Measurements from ENCODE around the gene MED25. TPM values are rescaled to one million over a fixed set of nuclear protein-coding genes. Genes with fewer than 3 reads are reported as not detected.

Gene MED25
- total and polyA plus RNA-seq, 9 of the 15 experiments (the other 6 are each of a cell fraction or from before 2014, with no cell fraction given): 4.1 to 93.9 (median 19.3) TPM

DNA sequence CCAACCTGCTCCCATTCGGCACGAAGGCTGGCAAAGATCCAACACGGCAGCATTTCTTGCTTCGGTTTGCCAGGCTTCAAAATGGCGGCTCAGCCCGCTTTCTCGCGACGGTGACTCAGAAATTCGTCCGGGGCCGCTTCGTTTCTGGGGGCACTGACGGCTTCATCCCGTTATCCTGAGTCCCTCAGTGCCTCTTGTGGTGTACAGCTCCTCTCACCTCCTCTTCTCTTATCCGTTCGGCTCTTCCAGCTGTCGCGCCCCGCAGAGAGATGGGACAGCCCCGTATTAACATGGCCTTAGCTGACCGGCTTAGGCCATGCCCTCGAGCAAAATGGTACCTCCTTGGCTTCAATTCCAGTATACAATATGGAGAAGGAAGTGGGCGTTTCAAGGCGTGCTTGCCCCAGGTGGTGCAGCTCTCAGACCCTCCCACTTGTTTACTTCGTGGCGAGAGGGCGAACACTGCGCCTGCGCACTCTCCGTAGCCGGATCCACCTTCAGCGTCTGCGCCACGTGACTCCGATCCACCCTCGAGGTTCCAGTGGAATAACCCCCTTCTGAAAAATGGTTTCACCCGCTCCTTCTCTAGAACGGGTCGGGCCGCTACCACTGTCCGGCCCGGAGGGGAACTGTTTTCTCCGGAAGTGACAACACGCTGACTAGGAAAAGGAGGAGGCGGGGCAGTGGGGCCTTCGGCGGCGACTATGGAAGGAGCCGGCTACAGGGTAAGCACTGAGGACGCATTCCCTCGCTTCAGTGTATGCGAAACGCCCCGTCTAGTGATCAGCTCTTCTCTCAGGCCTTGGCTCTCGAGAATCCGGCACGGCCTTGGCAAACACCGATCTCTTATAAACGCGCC, 59.2 kb downstream of the MED25 start, which contains the start of the genes AKT1S1 and TBC1D17 (continued):
- TF ChIP-seq ZNF79 (CRISPR knock-in tag; IDR thresholded peaks at IDR 0.05; ENCODE audit: low read depth) (no peak), ZNF121 (CRISPR knock-in tag; conservative IDR thresholded peaks at IDR 0.05) (no peak), GTF2B (IDR thresholded peaks at IDR 0.05; ENCODE audit: extremely low read depth, insufficient read length) (no peak), KLF1 (tag; IDR thresholded peaks at IDR 0.05) (peak; percentile 89), NR2C1 (IDR thresholded peaks at IDR 0.05) (peak; percentile 85), NR2C1 (tag; IDR thresholded peaks at IDR 0.05) (peak; percentile 78; the same call in 1 of the 2 replicates), HDGF (IDR thresholded peaks at IDR 0.05) (no peak), KAT2B (IDR thresholded peaks at IDR 0.05; ENCODE audit: low read depth, low read length) (no peak), RBM22 (IDR thresholded peaks at IDR 0.05; ENCODE audit: low read depth, low read length, poor library complexity, severe bottlenecking) (no peak), TAF9B (IDR thresholded peaks at IDR 0.05; ENCODE audit: partially characterized antibody) (peak; percentile 82), ZNF785 (CRISPR knock-in tag; IDR thresholded peaks at IDR 0.05) (no peak), NELFE (IDR thresholded peaks at IDR 0.05; ENCODE audit: insufficient read depth, insufficient read length) (no peak), TEAD1 (CRISPR knock-in tag; IDR thresholded peaks at IDR 0.05) (peak in 1 of 2 experiments; percentile 15; a peak in 1 of 4 replicates), ZNF668 (CRISPR knock-in tag; IDR thresholded peaks at IDR 0.05) (no peak), ZNF717 (CRISPR knock-in tag; IDR thresholded peaks at IDR 0.05) (no peak), RBM25 (IDR thresholded peaks at IDR 0.05; ENCODE audit: low read depth, low read length, severe bottlenecking) (no peak), TFAM (CRISPR knock-in tag; conservative IDR thresholded peaks at IDR 0.05) (no peak), POLR2B (IDR thresholded peaks at IDR 0.05; ENCODE audit: low read depth, partially characterized antibody) (peak; percentile 76), PHF20 (IDR thresholded peaks at IDR 0.05; ENCODE audit: partially characterized antibody) (no peak), ZFP1 (CRISPR knock-in tag; IDR thresholded peaks at IDR 0.05) (no peak), ZFX (CRISPR knock-in tag; IDR thresholded peaks at IDR 0.05) (peak; percentile 99), KDM1A (IDR thresholded peaks at IDR 0.05) (no peak), HNRNPK (IDR thresholded peaks at IDR 0.05; ENCODE audit: low read depth, low read length, poor library complexity, severe bottlenecking) (no peak), ARNT (IDR thresholded peaks at IDR 0.05) (peak in 1 of 2 experiments; percentile 59; a peak in 1 of 4 replicates), ATF2 (CRISPR knock-in tag; IDR thresholded peaks at IDR 0.05) (no peak), SAP30 (IDR thresholded peaks at IDR 0.05; ENCODE audit: borderline replicate concordance, insufficient read depth, low read depth, low read length, poor library complexity, severe bottlenecking) (no peak)
- TF ChIP-seq, protein P1, sequence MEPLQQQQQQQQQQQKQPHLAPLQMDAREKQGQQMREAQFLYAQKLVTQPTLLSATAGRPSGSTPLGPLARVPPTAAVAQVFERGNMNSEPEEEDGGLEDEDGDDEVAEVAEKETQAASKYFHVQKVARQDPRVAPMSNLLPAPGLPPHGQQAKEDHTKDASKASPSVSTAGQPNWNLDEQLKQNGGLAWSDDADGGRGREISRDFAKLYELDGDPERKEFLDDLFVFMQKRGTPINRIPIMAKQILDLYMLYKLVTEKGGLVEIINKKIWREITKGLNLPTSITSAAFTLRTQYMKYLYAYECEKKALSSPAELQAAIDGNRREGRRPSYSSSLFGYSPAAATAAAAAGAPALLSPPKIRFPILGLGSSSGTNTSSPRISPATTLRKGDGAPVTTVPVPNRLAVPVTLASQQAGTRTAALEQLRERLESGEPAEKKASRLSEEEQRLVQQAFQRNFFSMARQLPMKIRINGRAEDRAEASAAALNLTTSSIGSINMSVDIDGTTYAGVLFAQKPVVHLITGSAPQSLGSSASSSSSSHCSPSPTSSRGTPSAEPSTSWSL (CRISPR knock-in tag; IDR thresholded peaks at IDR 0.05; ENCODE audit: borderline replicate concordance): no peak

All from K562 (cell line).